ENCODE results near the gene MYMK.

The MYMK gene

GRCh38 chr9:133522073-133522910 lies 2.5 kb downstream of the MYMK start:
- Histone ChIP-seq H2BK5ac (ENCODE audit: low read depth, low read length, poor library complexity, severe bottlenecking) (no peak overlapping the region), H2BK12ac (ENCODE audit: low read length in 2 of 2) (no peak overlapping the region), H3K79me1 (replicated peaks; ENCODE audit: low read length, poor library complexity, severe bottlenecking) (no peaks in the 10 kb centered on the region), H2BK120ac (ENCODE audit: low read depth, low read length) (no peak overlapping the region), H3K9me3 (ENCODE audit: control insufficient read depth, low read length) (no peaks in the 10 kb centered on the region), H3K27me3 (ENCODE audit: control insufficient read depth in 1 of 2, insufficient read depth in 1 of 2, low read length in 2 of 2) (peaks cover 61 to 62% of the 10 kb centered on the region in 2 experiments), H3K4me2 (ENCODE audit: low read length, poor library complexity, severe bottlenecking) (no peak overlapping the region), H3K4ac (ENCODE audit: low read depth in 1 of 2, low read length in 2 of 2) (no peak overlapping the region), H3K4me3 (ENCODE audit: insufficient read depth in 1 of 2, low read depth in 1 of 2, low read length in 2 of 2) (no peak overlapping the region), H3K18ac (ENCODE audit: low read depth in 1 of 2, low read length in 2 of 2) (no peak overlapping the region), H2AK5ac (ENCODE audit: low read length, severe bottlenecking) (no peak overlapping the region), H4K8ac (ENCODE audit: low read length) (no peak overlapping the region), H3K23ac (ENCODE audit: low read length in 2 of 2) (no peak overlapping the region), H3K14ac (ENCODE audit: low read length in 2 of 2) (peak overlapping the region in 1 of 2 experiments; percentile 4), H3K27ac (ENCODE audit: low read length, poor library complexity, severe bottlenecking) (no peak overlapping the region), H3K9ac (ENCODE audit: low read length) (no peak overlapping the region), H3K36me3 (ENCODE audit: control insufficient read depth in 1 of 2, insufficient read depth in 2 of 2, low read depth in 1 of 2, low read length in 2 of 2) (no peaks in the 10 kb centered on the region), H3K4me1 (ENCODE audit: control insufficient read depth, insufficient read depth, low read depth, low read length) (peaks cover 15% of the 10 kb centered on the region), H2AFZ (ENCODE audit: low read depth, low read length) (no peak overlapping the region), H2BK15ac (ENCODE audit: low read depth, poor library complexity, severe bottlenecking) (no peak overlapping the region), H4K91ac (ENCODE audit: low read length) (no peak overlapping the region)
- no peak for DNase-seq
- WGBS, result 90% methylated on average over 14 of the region's 14 CpGs

- no peak overlapping the region for H2BK5ac ChIP-seq (ENCODE audit: low read depth, low read length, poor library complexity, severe bottlenecking)
- no peak overlapping the region for H2BK12ac ChIP-seq (ENCODE audit: low read length in 2 of 2)
- H3K4me2 ChIP-seq (ENCODE audit: low read length, poor library complexity, severe bottlenecking), result no peak overlapping the region
- H3K27ac ChIP-seq (ENCODE audit: low read length, poor library complexity, severe bottlenecking), result no peak overlapping the region
- WGBS, result 89% methylated on average over 17 of the region's 21 CpGs
- no peak overlapping the region for H3K23ac ChIP-seq (ENCODE audit: low read length in 2 of 2)
- no peak overlapping the region for H2AK5ac ChIP-seq (ENCODE audit: low read length, severe bottlenecking)
- H3K79me1 ChIP-seq (replicated peaks; ENCODE audit: low read length, poor library complexity, severe bottlenecking), result no peaks in the 10 kb centered on the region
- H4K91ac ChIP-seq (ENCODE audit: low read length), result no peak overlapping the region
- H2AFZ ChIP-seq (ENCODE audit: low read depth, low read length), result no peak overlapping the region
- H3K14ac ChIP-seq (ENCODE audit: low read length in 2 of 2), result peak overlapping the region in 1 of 2 experiments; percentile 4
- no peak overlapping the region for H2BK120ac ChIP-seq (ENCODE audit: low read depth, low read length)
- H3K18ac ChIP-seq (ENCODE audit: low read depth in 1 of 2, low read length in 2 of 2), result no peak overlapping the region
- H3K4ac ChIP-seq (ENCODE audit: low read depth in 1 of 2, low read length in 2 of 2), result no peak overlapping the region
- no peaks in the 10 kb centered on the region for H3K9me3 ChIP-seq (ENCODE audit: control insufficient read depth, low read length)
- no peak overlapping the region for H2BK15ac ChIP-seq (ENCODE audit: low read depth, poor library complexity, severe bottlenecking)
- no peak for DNase-seq
- H3K4me3 ChIP-seq (ENCODE audit: insufficient read depth in 1 of 2, low read depth in 1 of 2, low read length in 2 of 2), result no peak overlapping the region
- peaks cover 6% of the 10 kb centered on the region for H3K4me1 ChIP-seq (ENCODE audit: control insufficient read depth, insufficient read depth, low read depth, low read length)
- H3K27me3 ChIP-seq (ENCODE audit: control insufficient read depth in 1 of 2, insufficient read depth in 1 of 2, low read length in 2 of 2), result peaks cover 59 to 64% of the 10 kb centered on the region in 2 experiments
- no peaks in the 10 kb centered on the region for H3K36me3 ChIP-seq (ENCODE audit: control insufficient read depth in 1 of 2, insufficient read depth in 2 of 2, low read depth in 1 of 2, low read length in 2 of 2)
- no peak overlapping the region for H4K8ac ChIP-seq (ENCODE audit: low read length)
- no peak overlapping the region for H3K9ac ChIP-seq (ENCODE audit: low read length)
These were observed 3.4 kb downstream of the MYMK start for GRCh38 chr9:133521122-133522072.

- no peak overlapping the region for H3K18ac ChIP-seq (ENCODE audit: low read depth in 1 of 2, low read length in 2 of 2)
- H3K4me1 ChIP-seq (ENCODE audit: control insufficient read depth, insufficient read depth, low read depth, low read length), result peaks cover 2% of the 10 kb centered on the region
- no peak overlapping the region for H4K91ac ChIP-seq (ENCODE audit: low read length)
- H3K9ac ChIP-seq (ENCODE audit: low read length), result no peak overlapping the region
- H3K4me2 ChIP-seq (ENCODE audit: low read length, poor library complexity, severe bottlenecking), result no peak overlapping the region
- H3K27me3 ChIP-seq (ENCODE audit: control insufficient read depth in 1 of 2, insufficient read depth in 1 of 2, low read length in 2 of 2), result peaks cover 52 to 64% of the 10 kb centered on the region in 2 experiments
- DNase-seq, result no peak
- no peaks in the 10 kb centered on the region for H3K9me3 ChIP-seq (ENCODE audit: control insufficient read depth, low read length)
- H3K36me3 ChIP-seq (ENCODE audit: control insufficient read depth in 1 of 2, insufficient read depth in 2 of 2, low read depth in 1 of 2, low read length in 2 of 2), result no peaks in the 10 kb centered on the region
- WGBS, result 92% methylated on average over 24 of the region's 24 CpGs
- H4K8ac ChIP-seq (ENCODE audit: low read length), result no peak overlapping the region
- no peaks in the 10 kb centered on the region for H3K79me1 ChIP-seq (replicated peaks; ENCODE audit: low read length, poor library complexity, severe bottlenecking)
- no peak overlapping the region for H3K4me3 ChIP-seq (ENCODE audit: insufficient read depth in 1 of 2, low read depth in 1 of 2, low read length in 2 of 2)
- H2BK15ac ChIP-seq (ENCODE audit: low read depth, poor library complexity, severe bottlenecking), result no peak overlapping the region
- no peak overlapping the region for H2BK12ac ChIP-seq (ENCODE audit: low read length in 2 of 2)
- no peak overlapping the region for H3K27ac ChIP-seq (ENCODE audit: low read length, poor library complexity, severe bottlenecking)
- H2BK120ac ChIP-seq (ENCODE audit: low read depth, low read length), result no peak overlapping the region
- H3K23ac ChIP-seq (ENCODE audit: low read length in 2 of 2), result no peak overlapping the region
- no peak overlapping the region for H3K4ac ChIP-seq (ENCODE audit: low read depth in 1 of 2, low read length in 2 of 2)
- no peak overlapping the region for H2AK5ac ChIP-seq (ENCODE audit: low read length, severe bottlenecking)
- no peak overlapping the region for H2AFZ ChIP-seq (ENCODE audit: low read depth, low read length)
- H2BK5ac ChIP-seq (ENCODE audit: low read depth, low read length, poor library complexity, severe bottlenecking), result no peak overlapping the region
- H3K14ac ChIP-seq (ENCODE audit: low read length in 2 of 2), result no peak overlapping the region
These were observed 4.5 kb downstream of the MYMK start for GRCh38 chr9:133520121-133520835.
